GM18873 (cell line): Measurements from ENCODE around the gene TMEM9.

Experiments
- ATAC-seq: cut with Tn5 transposase; IDR thresholded peaks from one replicate; pipeline ENCODE4 v1.9.1; 2021; ENCODE audit warnings: mild to moderate bottlenecking, moderate library complexity, moderate number of reproducible peaks; ENCODE audit not compliant: unreplicated experiment, low FRiP score

TMEM9 gene

GRCh38 chr1:201088395-201088794, 65.9 kb downstream of the TMEM9 start:
- no peak for ATAC-seq

- no peak for ATAC-seq
Observed at GRCh38 chr1:201085902-201086735, 68.2 kb downstream of the TMEM9 start.
